Upper lobe of right lung (tissue), 1 donor: ENCODE data around the gene GNAL. TPM values are rescaled to one million over a fixed set of nuclear protein-coding genes. Genes with fewer than 3 reads are reported as not detected.
"Not testable (repeated sequence)": the region's sequence is repeated elsewhere in the genome, so short reads cannot be mapped to it uniquely, and the experiment has no call there.

Source experiments
- ATAC-seq: fragments of 200-7000 bp; cut with Tn5 transposase; one replicate; pipeline ENCODE4 v1.9.1; 2020; ENCODE audit warnings: mild to moderate bottlenecking, moderate library complexity
- DNase-seq: peaks from one replicate; pipeline ENCODE4 v3.0.0-alpha.2; 2020
- H3K27ac ChIP-seq: fragments of 200-600 bp; one replicate; pipeline ENCODE4 v1.8.0; 2022
- H3K27me3 ChIP-seq: fragments of 200-600 bp; one replicate; pipeline ENCODE4 v1.8.0; 2022; ENCODE audit warnings: mild to moderate bottlenecking
- H3K36me3 ChIP-seq: fragments of 200-600 bp; one replicate; pipeline ENCODE4 v1.8.0; 2022
- H3K4me1 ChIP-seq: fragments of 200-600 bp; one replicate; pipeline ENCODE4 v1.8.0; 2022
- H3K4me3 ChIP-seq: fragments of 200-600 bp; one replicate; pipeline ENCODE4 v1.8.0; 2022; ENCODE audit warnings: mild to moderate bottlenecking
- H3K9me3 ChIP-seq: fragments of 200-600 bp; one replicate; pipeline ENCODE4 v1.8.0; 2022
- intact Hi-C: fragments of 100-400 bp; cut with DNase I; formaldehyde crosslinking; loops from one replicate; pipeline ENCODE4 v1.11.0; 2022
- long read RNA-seq: library from polyadenylated mRNA; unstranded; transcript quantifications from one replicate; pipeline ENCODE4 v2.0.0, GENCODE V29; 2021
- total RNA-seq: library from RNA; stranded (reverse); fragmentation: NEBNext Ultra II Directional; extraction: Animal tissue kit (Norgen Biotek cat#: 25700); gene quantifications from one replicate; pipeline ENCODE4 v1.2.1, GENCODE V29; 2021
- TF ChIP-seq, protein P1 (sequence below): fragments of 200-600 bp; IDR thresholded peaks from one replicate; pipeline ENCODE4 v1.8.0; 2022; ENCODE audit warnings: antibody characterized with exemption
- donor health status: DM: no; HTN: yes; CAD: no; lungs with severe emphysema.

The GNAL gene
- total RNA-seq: 4.3 TPM
- long read RNA-seq, full-length matches to known transcripts: 5 of 8 reads
- long read RNA-seq, partial matches to known transcripts: 1 of 8 reads
- long read RNA-seq, other reads (novel, unspliced or antisense): 2 of 8 reads

- no peaks in the 10 kb centered on the region for H3K36me3 ChIP-seq
- no peaks in the 10 kb centered on the region for H3K9me3 ChIP-seq
- intact Hi-C loops: no loop called here
- H3K27ac ChIP-seq: no peak within 1 kb of the TSS
- ATAC-seq: peak; percentile 97
- H3K27me3 ChIP-seq: peaks cover 17% of the 10 kb centered on the region
- peak within 1 kb of the TSS; percentile 57 for H3K4me3 ChIP-seq
- TF ChIP-seq, protein P1, sequence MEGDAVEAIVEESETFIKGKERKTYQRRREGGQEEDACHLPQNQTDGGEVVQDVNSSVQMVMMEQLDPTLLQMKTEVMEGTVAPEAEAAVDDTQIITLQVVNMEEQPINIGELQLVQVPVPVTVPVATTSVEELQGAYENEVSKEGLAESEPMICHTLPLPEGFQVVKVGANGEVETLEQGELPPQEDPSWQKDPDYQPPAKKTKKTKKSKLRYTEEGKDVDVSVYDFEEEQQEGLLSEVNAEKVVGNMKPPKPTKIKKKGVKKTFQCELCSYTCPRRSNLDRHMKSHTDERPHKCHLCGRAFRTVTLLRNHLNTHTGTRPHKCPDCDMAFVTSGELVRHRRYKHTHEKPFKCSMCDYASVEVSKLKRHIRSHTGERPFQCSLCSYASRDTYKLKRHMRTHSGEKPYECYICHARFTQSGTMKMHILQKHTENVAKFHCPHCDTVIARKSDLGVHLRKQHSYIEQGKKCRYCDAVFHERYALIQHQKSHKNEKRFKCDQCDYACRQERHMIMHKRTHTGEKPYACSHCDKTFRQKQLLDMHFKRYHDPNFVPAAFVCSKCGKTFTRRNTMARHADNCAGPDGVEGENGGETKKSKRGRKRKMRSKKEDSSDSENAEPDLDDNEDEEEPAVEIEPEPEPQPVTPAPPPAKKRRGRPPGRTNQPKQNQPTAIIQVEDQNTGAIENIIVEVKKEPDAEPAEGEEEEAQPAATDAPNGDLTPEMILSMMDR: no peak
- H3K4me1 ChIP-seq: no peaks in the 10 kb centered on the region
- DNase-seq: peak; percentile 85
Measured at GRCh38 chr18:11688972-11689668, at the start of gene GNAL. TSS of gene GNAL (plus strand) at chr18:11689264. CDS start at chr18:11689564, 300 bp downstream.

DNA sequence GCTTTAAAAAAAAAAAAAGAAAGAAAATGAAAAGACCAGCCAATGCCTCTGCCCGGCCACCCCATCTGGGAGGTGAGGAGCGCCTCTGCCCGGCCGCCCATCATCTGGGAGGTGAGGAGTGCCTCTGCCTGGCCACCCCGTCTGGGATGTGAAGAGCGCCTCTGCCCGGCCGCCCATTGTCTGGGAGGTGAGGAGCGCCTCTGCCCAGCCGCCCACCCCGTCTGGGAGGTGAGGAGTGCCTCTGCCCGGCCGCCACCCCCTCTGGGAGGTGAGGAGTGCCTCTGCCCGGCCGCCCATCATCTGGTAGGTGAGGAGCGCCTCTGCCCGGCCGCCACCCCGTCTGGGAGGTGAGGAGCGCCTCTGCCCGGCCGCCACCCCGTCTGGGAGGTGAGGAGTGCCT lies 41.8 kb upstream of the GNAL start:
- ATAC-seq, H3K36me3 ChIP-seq, H3K9me3 ChIP-seq, H3K4me3 ChIP-seq, H3K27ac ChIP-seq, intact Hi-C loops, DNase-seq, H3K27me3 ChIP-seq, H3K4me1 ChIP-seq: not testable (repeated sequence)

DNA sequence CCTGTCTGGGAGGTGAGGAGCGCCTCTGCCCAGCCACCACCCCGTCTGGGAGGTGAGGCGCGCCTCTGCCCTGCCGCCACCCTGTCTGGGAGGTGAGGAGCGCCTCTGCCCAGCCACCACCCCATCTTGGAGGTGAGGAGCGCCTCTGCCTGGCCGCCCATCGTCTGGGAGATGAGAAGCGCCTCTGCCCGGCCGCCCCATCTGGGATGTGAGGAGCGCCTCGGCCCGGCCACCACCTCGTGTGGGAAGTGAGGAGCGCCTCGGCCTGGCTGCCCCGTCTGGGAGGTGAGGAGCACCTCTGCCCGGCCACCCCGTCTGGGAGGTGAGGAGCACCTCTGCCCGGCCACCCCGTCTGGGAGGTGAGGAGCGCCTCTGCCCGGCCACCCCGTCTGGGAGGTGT lies 41.3 kb upstream of the GNAL start:
- H3K9me3 ChIP-seq, H3K27ac ChIP-seq, H3K27me3 ChIP-seq, intact Hi-C loops, H3K4me1 ChIP-seq, ATAC-seq, H3K4me3 ChIP-seq, H3K36me3 ChIP-seq, DNase-seq: not testable (repeated sequence)

DNA sequence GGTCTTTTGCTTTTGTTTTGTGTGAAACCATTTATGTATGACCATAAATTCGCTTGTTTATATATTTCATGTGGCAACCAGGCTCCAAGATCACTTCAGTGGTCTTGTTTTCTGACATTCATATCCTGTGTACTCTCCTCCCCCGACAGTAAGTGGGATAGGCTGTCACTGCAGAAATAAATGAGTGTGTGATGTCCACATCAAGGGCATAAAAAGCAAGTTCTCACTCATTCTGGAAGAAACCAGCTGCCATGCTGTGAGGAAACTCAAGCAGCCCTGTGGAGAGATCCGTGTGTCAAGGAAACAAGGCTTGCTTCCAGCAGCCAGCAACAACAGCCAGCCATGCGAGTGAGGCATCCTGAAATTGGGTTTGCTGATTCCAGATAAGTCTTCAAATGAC lies 39.2 kb upstream of the GNAL start:
- H3K4me3 ChIP-seq: no peak overlapping the region
- intact Hi-C loops: no loop called here
- H3K27ac ChIP-seq: no peak overlapping the region
- H3K36me3 ChIP-seq: no peaks in the 10 kb centered on the region
- H3K9me3 ChIP-seq: no peaks in the 10 kb centered on the region
- TF ChIP-seq, protein P1: no peak
- H3K4me1 ChIP-seq: no peaks in the 10 kb centered on the region
- ATAC-seq (no peak), DNase-seq (no peak)
- H3K27me3 ChIP-seq: peaks cover 6% of the 10 kb centered on the region

GRCh38 chr18:11651899-11652298 lies 37.2 kb upstream of the GNAL start:
- ATAC-seq (no peak), DNase-seq (no peak)
- no peak overlapping the region for H3K27ac ChIP-seq
- intact Hi-C loops: no loop called here
- no peaks in the 10 kb centered on the region for H3K4me1 ChIP-seq
- no peaks in the 10 kb centered on the region for H3K36me3 ChIP-seq
- H3K4me3 ChIP-seq: no peak overlapping the region
- TF ChIP-seq, protein P1: no peak
- H3K27me3 ChIP-seq: peaks cover 6% of the 10 kb centered on the region
- no peaks in the 10 kb centered on the region for H3K9me3 ChIP-seq

- no peak for DNase-seq
- Histone ChIP-seq H3K4me3 (no peak overlapping the region), H3K9me3 (no peaks in the 10 kb centered on the region), H3K27ac (no peak overlapping the region), H3K36me3 (no peaks in the 10 kb centered on the region), H3K27me3 (peaks cover 6% of the 10 kb centered on the region), H3K4me1 (no peaks in the 10 kb centered on the region)
- TF ChIP-seq, protein P1: no peak
- ATAC-seq: no peak
- intact Hi-C loops: no loop called here
Measured at GRCh38 chr18:11653521-11653920, 35.5 kb upstream of the GNAL start.
